Measurements from ENCODE around the gene REEP5. TPM values are rescaled to one million over a fixed set of nuclear protein-coding genes. Genes with fewer than 3 reads are reported as not detected.

REEP5 gene
- total and polyA plus RNA-seq, 9 of the 15 experiments (the other 6 are each of a cell fraction or from before 2014, with no cell fraction given): 14.7 to 102 (median 36.0) TPM

GRCh38 chr5:112921833-112922817 lies at the start of gene REEP5 (continued):
- TF ChIP-seq ARID4B (CRISPR knock-in tag; IDR thresholded peaks at IDR 0.05) (peak; percentile 66), NBN (IDR thresholded peaks at IDR 0.05; ENCODE audit: low read depth) (no peak), ZNF384 (IDR thresholded peaks at IDR 0.05; ENCODE audit: low read depth, low read length) (0 out of 2 replicates have a peak, but pooled peaks have one; percentile 24), RREB1 (CRISPR knock-in tag; IDR thresholded peaks at IDR 0.05) (no peak), ESRRA (IDR thresholded peaks at IDR 0.05; ENCODE audit: borderline replicate concordance, low read depth) (peak; percentile 9; the same call in 1 of the 2 replicates), FOXJ2 (tag; IDR thresholded peaks at IDR 0.05) (no peak), JUND (IDR thresholded peaks at IDR 0.05; ENCODE audit: borderline replicate concordance, low read depth, low read length) (no peak), JUND (tag; IDR thresholded peaks at IDR 0.05; ENCODE audit: borderline replicate concordance, low read depth, low read length) (no peak), TAF7 (tag; IDR thresholded peaks at IDR 0.05) (peak; percentile 83), DIDO1 (tag; IDR thresholded peaks at IDR 0.05; ENCODE audit: low read depth) (no peak), SNAPC5 (CRISPR knock-in tag; IDR thresholded peaks at IDR 0.05) (no peak), ZNF197 (CRISPR knock-in tag; IDR thresholded peaks at IDR 0.05; ENCODE audit: low read depth) (no peak), CBFB (CRISPR knock-in tag; IDR thresholded peaks at IDR 0.05) (0 out of 2 replicates have a peak, but pooled peaks have one; percentile 64), CREM (IDR thresholded peaks at IDR 0.05; ENCODE audit: low read depth) (peak; percentile 61), RAD51 (IDR thresholded peaks at IDR 0.05; ENCODE audit: borderline replicate concordance, low read depth) (no peak)
